DMS 273 (cell line): Measurements from ENCODE around the gene COTL1.
"Not testable (repeated sequence)": the region's sequence is repeated elsewhere in the genome, so short reads cannot be mapped to it uniquely, and the experiment has no call there.

Experiments
- DNase-seq: peaks from one replicate; lab custom pipeline; 2025; ENCODE audit not compliant: unreplicated experiment; lab: John Stamatoyannopoulos, UW

The COTL1 gene

GRCh38 chr16:84643674-84644073 is 25.8 kb upstream of the COTL1 start:
- peak; percentile 94 for DNase-seq

GRCh38 chr16:84643180-84643583 is 25.3 kb upstream of the COTL1 start:
- peak; percentile 99 for DNase-seq

GRCh38 chr16:84641643-84642358 is 23.9 kb upstream of the COTL1 start:
- DNase-seq: peak; percentile 47

- DNase-seq: peak; percentile 46
These were observed 22.3 kb upstream of the COTL1 start for GRCh38 chr16:84640145-84640544.

GRCh38 chr16:84638231-84638806 is 20.4 kb upstream of the COTL1 start:
- no peak for DNase-seq

- DNase-seq: no peak
These were observed 19.8 kb upstream of the COTL1 start for GRCh38 chr16:84637709-84638108.

- DNase-seq: no peak
These were observed 17.8 kb upstream of the COTL1 start for GRCh38 chr16:84635702-84636101.

- peak; percentile 72 for DNase-seq
These were observed 15.7 kb upstream of the COTL1 start for GRCh38 chr16:84633622-84634021.

GRCh38 chr16:84632862-84633261 is 15.0 kb upstream of the COTL1 start:
- not testable (repeated sequence) for DNase-seq

- DNase-seq: no peak
These were observed 14.0 kb upstream of the COTL1 start for GRCh38 chr16:84631886-84632285.

- DNase-seq: no peak
These were observed 13.2 kb upstream of the COTL1 start for GRCh38 chr16:84631153-84631466.

GRCh38 chr16:84630446-84631152 is 12.7 kb upstream of the COTL1 start:
- no peak for DNase-seq

GRCh38 chr16:84630009-84630408 is 12.1 kb upstream of the COTL1 start:
- no peak for DNase-seq

GRCh38 chr16:84629580-84629979 is 11.7 kb upstream of the COTL1 start:
- no peak for DNase-seq

GRCh38 chr16:84628226-84628731 is 10.4 kb upstream of the COTL1 start:
- no peak for DNase-seq

- DNase-seq: no peak
These were observed 7.7 kb upstream of the COTL1 start for GRCh38 chr16:84625556-84625955.

GRCh38 chr16:84620913-84621312 is 3.0 kb upstream of the COTL1 start:
- DNase-seq: not testable (repeated sequence)

- peak; percentile 31 for DNase-seq
These were observed 943 bp upstream of the COTL1 start for GRCh38 chr16:84618581-84619460.

- peak; percentile 65 for DNase-seq
These were observed 662 bp downstream of the COTL1 start for GRCh38 chr16:84617041-84617790.

- peak; percentile 47 for DNase-seq
These were observed 1.4 kb downstream of the COTL1 start for GRCh38 chr16:84616515-84616914.
